ENCODE data around the gene SPPL2B. TPM values are rescaled to one million over a fixed set of nuclear protein-coding genes. Genes with fewer than 3 reads are reported as not detected.

SPPL2B gene
- total RNA-seq, 1 donor from 2014 or later = 36.1 TPM

DNA sequence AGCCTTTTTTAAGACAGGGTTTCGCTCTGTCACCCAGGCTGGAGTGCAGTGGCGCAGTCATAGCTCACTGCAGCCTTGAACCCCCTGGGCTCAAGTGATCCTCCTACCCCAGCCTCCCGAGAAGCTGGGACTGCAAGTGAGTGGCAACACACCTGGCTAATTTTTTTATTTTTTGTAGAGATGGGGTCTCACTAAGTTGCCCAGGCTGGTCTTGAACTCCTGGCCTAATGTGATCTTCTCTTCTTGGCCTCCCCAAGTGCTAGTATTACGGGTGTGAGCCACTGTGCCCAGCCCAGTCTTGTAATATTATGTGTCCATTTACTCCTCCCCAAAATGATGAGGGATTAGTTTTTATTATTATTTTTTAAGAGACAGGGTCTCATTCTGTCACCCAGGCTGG, 17.4 kb upstream of the SPPL2B start:
- TF ChIP-seq, protein P1, sequence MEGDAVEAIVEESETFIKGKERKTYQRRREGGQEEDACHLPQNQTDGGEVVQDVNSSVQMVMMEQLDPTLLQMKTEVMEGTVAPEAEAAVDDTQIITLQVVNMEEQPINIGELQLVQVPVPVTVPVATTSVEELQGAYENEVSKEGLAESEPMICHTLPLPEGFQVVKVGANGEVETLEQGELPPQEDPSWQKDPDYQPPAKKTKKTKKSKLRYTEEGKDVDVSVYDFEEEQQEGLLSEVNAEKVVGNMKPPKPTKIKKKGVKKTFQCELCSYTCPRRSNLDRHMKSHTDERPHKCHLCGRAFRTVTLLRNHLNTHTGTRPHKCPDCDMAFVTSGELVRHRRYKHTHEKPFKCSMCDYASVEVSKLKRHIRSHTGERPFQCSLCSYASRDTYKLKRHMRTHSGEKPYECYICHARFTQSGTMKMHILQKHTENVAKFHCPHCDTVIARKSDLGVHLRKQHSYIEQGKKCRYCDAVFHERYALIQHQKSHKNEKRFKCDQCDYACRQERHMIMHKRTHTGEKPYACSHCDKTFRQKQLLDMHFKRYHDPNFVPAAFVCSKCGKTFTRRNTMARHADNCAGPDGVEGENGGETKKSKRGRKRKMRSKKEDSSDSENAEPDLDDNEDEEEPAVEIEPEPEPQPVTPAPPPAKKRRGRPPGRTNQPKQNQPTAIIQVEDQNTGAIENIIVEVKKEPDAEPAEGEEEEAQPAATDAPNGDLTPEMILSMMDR (IDR thresholded peaks at IDR 0.05; ENCODE audit: insufficient read depth, low read length, poor library complexity, severe bottlenecking) = no peak
- H3K4me3 ChIP-seq (ENCODE audit: low read depth, low read length) = no peak overlapping the region
- no peaks in the 10 kb centered on the region for H3K36me3 ChIP-seq (ENCODE audit: control insufficient read depth, insufficient read depth, low read length)
- DNase-seq (ENCODE audit: low read depth) = no peak
- peaks cover 54% of the 10 kb centered on the region for H3K27me3 ChIP-seq (ENCODE audit: control insufficient read depth, insufficient read depth, low read length)

DNA sequence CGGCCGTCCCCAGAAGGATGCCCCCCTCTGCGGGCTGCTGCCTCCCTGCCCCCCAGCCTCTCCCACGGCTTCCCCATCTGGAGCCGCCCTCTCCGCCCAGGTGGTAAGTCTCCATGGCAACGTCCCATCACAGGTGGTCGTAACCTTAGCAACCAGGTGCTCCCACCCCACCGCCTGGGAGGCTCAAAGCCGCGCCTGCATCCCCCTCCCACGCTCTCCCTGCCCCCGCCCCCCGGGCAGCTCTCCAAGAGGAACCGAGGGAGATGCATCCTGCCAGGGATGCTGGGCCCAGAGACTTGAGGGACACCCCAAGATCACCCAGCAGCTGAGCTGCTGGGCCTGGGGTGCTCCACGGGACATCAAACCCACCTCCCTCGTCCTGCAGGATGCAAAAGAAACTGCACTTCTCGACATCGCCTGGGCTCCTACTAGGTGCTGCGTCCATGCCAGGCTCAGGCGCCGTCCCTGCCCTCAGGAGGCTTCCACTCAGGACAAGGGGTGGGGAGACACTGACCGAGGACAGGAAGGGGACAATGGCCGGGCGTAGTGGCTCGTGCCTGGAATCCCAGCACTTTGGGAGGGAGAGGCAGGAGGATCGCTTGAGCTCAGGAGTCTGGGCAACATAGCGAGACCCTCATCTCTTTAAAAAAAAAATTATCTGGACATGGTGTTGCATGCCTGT, 15.5 kb upstream of the SPPL2B start:
- H3K27me3 ChIP-seq (ENCODE audit: control insufficient read depth, insufficient read depth, low read length) = peaks cover 39% of the 10 kb centered on the region
- no peak for DNase-seq (ENCODE audit: low read depth)
- TF ChIP-seq, protein P1 (IDR thresholded peaks at IDR 0.05; ENCODE audit: insufficient read depth, low read length, poor library complexity, severe bottlenecking) = no peak
- no peaks in the 10 kb centered on the region for H3K36me3 ChIP-seq (ENCODE audit: control insufficient read depth, insufficient read depth, low read length)
- H3K4me3 ChIP-seq (ENCODE audit: low read depth, low read length) = no peak overlapping the region

DNA sequence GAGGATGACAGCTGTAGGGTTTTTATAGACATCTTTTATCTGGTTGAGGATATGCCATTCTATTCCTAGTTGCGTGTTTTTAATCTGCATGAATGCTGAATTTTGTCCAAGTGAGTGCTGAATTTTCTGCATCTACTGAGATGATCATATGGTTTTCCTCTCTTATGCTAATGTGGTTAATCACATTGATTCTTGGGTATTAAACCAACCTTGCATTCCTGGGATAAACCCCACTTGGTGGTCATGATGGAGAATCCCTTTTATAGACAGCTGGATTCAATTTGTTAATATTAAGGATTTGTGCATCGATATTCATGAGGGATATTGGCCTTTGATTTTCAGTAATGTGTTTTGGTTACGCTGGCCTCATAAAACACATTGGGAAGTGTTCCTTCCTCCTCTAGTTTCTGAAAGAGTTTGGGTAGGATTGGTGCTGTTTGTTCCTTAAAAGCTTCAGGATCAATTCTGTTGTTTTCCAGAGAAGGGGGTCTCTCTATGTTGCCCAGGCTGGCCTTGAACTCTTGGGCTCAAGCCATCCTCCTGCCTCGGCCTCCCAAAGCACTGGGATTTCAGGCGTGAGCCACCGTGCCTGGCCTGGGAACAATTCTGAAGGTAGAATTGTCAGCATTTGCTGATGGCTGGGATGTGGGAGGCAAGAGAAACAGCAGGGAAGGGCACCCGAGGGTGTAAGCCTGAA, 13.2 kb upstream of the SPPL2B start:
- no peak overlapping the region for H3K4me3 ChIP-seq (ENCODE audit: low read depth, low read length)
- H3K27me3 ChIP-seq (ENCODE audit: control insufficient read depth, insufficient read depth, low read length) = peaks cover 25% of the 10 kb centered on the region
- DNase-seq (ENCODE audit: low read depth) = no peak
- H3K36me3 ChIP-seq (ENCODE audit: control insufficient read depth, insufficient read depth, low read length) = no peaks in the 10 kb centered on the region
- TF ChIP-seq, protein P1 (IDR thresholded peaks at IDR 0.05; ENCODE audit: insufficient read depth, low read length, poor library complexity, severe bottlenecking) = no peak

DNA sequence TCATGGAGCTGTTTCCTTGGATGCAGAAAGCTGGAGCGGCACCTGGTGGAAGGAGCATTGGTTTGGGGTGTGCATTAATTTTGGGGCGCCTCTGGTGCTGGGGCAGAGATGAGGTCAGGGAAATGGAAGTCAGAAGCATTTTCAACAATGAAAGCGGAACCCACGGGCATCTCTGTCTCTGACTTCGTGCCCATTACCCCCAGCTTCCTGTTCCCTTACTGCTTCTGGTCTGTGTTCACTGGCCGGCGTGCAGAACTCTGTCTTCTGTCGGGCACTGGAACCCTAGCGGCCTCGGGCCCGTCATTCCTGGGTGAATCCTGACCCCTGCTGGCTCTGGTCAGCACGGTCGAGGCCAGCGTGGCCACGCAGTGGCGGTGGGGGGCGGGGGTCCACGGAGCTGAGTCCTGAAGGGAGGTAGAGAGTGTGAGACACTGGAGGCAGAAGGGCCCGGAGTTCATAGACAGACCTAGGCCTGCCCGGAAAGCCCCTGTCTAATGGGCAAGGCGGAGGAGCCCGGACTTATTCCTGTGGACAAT, 12.6 kb upstream of the SPPL2B start:
- DNase-seq (ENCODE audit: low read depth) = no peak
- TF ChIP-seq, protein P1 (IDR thresholded peaks at IDR 0.05; ENCODE audit: insufficient read depth, low read length, poor library complexity, severe bottlenecking) = peak; percentile 61
- peaks cover 22% of the 10 kb centered on the region for H3K27me3 ChIP-seq (ENCODE audit: control insufficient read depth, insufficient read depth, low read length)
- H3K4me3 ChIP-seq (ENCODE audit: low read depth, low read length) = no peak overlapping the region
- no peaks in the 10 kb centered on the region for H3K36me3 ChIP-seq (ENCODE audit: control insufficient read depth, insufficient read depth, low read length)

DNA sequence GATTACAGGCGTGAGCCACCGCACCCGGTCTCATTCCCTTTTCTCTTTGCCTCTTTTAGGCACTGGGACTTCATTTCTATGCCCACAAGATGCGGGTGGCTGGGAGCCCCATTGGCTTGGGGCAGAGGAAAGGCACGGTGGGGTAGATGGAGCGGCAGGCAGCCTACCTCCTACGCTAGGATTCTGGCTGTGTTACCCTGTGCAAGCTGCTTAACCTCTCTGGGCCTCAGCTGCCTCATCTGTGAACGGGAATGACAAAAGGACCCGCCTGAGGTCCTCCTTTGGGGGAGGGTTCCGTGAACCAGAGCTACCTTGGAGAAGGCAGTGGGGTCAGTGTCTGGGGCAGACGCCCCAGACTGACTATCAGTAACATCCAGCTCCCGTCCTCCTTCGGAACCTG, 11.2 kb upstream of the SPPL2B start:
- no peak for DNase-seq (ENCODE audit: low read depth)
- Histone ChIP-seq H3K27me3 (ENCODE audit: control insufficient read depth, insufficient read depth, low read length) (peaks cover 19% of the 10 kb centered on the region), H3K36me3 (ENCODE audit: control insufficient read depth, insufficient read depth, low read length) (no peaks in the 10 kb centered on the region), H3K4me3 (ENCODE audit: low read depth, low read length) (no peak overlapping the region)
- TF ChIP-seq, protein P1 (IDR thresholded peaks at IDR 0.05; ENCODE audit: insufficient read depth, low read length, poor library complexity, severe bottlenecking) = no peak

All from kidney epithelial cell (primary cell).